ENCODE measurements around the gene AKAP17A.

- TF ChIP-seq POLR2A (IDR thresholded peaks at IDR 0.05) (no peak), CTCF (IDR thresholded peaks at IDR 0.05) (no peak)
These were observed 6.8 kb downstream of the AKAP17A start for GRCh38 chrX:1598021-1598875.
